Central memory CD8-positive, alpha-beta T cell (primary cell): ENCODE measurements around the gene RAP1B.
A peak's percentile ranks its signal among the peaks of the same experiment; 100 is the strongest.
"Not testable (repeated sequence)": the region's sequence is repeated elsewhere in the genome, so short reads cannot be mapped to it uniquely, and the experiment has no call there.

Experiments used
- ATAC-seq: fragments of 150-1000 bp; cut with Tn5 transposase; replicated peaks from 2 replicates; pipeline ENCODE4 v1.10.0; 2022; ENCODE audit warnings: mild to moderate bottlenecking, moderate FRiP score, moderate number of reproducible peaks; ENCODE audit not compliant: poor library complexity, severe bottlenecking; ENCODE audit errors: extremely low read depth
- DNase-seq, 2 donors: peaks; one replicate each; pipeline ENCODE4 v3.0.0; 2021; ENCODE audit warnings: low spot score in 2 of 2
- H3K27ac Mint-ChIP-seq: one replicate; pipeline ENCODE4 v1.8.0; 2022; ENCODE audit warnings: low read depth, mild to moderate bottlenecking, moderate library complexity, mixed read lengths
- H3K27me3 Mint-ChIP-seq: one replicate; pipeline ENCODE4 v1.8.0; 2022; ENCODE audit warnings: mixed read lengths
- H3K36me3 Mint-ChIP-seq: one replicate; pipeline ENCODE4 v1.8.0; 2022; ENCODE audit warnings: mild to moderate bottlenecking, moderate library complexity, mixed read lengths; ENCODE audit not compliant: insufficient read depth
- H3K4me1 Mint-ChIP-seq: one replicate; pipeline ENCODE4 v1.8.0; 2022; ENCODE audit warnings: mixed read lengths
- H3K4me3 Mint-ChIP-seq: one replicate; pipeline ENCODE4 v1.8.0; 2022; ENCODE audit warnings: mild to moderate bottlenecking, moderate library complexity, mixed read lengths
- H3K9me3 Mint-ChIP-seq: one replicate; pipeline ENCODE4 v1.8.0; 2022; ENCODE audit warnings: mixed read lengths

Gene RAP1B

DNA sequence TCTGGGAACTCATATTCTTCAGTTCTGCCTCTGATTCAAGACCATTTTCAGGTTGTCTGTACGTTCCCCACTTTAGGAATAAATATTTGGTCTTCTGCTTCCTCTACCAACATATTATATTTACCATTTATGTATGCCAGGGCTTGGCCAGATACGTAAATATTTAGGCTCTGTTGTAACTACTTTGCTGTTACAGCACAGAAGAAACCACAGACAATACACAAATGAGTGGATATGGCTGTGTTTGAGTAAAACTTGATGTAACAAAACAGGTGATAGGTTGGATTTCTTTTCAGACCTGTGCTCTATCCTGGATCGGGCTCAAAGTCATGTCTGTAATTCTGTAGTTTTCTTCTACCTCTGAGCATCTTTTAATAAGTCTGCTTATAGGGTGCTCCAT lies 37.5 kb downstream of the RAP1B start:
- H3K36me3 Mint-ChIP-seq: peaks cover 46% of the 10 kb centered on the region
- DNase-seq (no peak), ATAC-seq (peak; percentile 46)
- no peaks in the 10 kb centered on the region for H3K9me3 Mint-ChIP-seq
- peak overlapping the region; percentile 93 for H3K27ac Mint-ChIP-seq
- no peaks in the 10 kb centered on the region for H3K27me3 Mint-ChIP-seq
- peak overlapping the region; percentile 46 for H3K4me3 Mint-ChIP-seq
- peaks cover 49% of the 10 kb centered on the region for H3K4me1 Mint-ChIP-seq

DNA sequence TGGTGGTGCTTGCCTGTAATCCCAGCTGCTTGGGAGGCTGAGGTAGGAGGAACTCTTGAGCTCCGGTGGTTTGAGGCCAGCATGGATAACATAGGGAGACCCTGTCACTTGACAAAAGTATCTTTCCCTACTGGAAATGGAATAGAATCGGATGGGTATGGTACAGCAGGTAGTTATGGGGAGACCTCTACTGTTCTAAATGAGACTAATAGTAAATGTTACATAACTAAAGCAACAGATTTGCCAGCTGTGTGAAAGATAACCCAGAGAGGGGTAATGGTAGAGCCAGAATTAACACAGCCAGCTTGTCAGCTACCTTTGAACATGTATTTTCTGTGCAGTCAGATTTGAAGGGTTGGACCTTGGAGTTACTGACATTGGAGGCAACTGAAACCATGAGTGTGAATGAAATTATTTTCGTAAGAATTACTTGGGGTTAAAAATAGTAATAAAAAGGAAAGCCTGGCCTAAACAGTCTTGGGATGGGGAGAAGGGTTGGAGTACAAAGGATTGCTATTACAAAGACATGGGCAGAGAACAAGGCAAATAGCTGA lies 54.4 kb downstream of the RAP1B start:
- Mint-ChIP-seq H3K4me3 (no peak overlapping the region), H3K27me3 (no peaks in the 10 kb centered on the region), H3K27ac (peak overlapping the region; percentile 71), H3K4me1 (peaks cover 19% of the 10 kb centered on the region), H3K9me3 (no peaks in the 10 kb centered on the region), H3K36me3 (peaks cover 18% of the 10 kb centered on the region)
- no peak for ATAC-seq
- DNase-seq: no peak

DNA sequence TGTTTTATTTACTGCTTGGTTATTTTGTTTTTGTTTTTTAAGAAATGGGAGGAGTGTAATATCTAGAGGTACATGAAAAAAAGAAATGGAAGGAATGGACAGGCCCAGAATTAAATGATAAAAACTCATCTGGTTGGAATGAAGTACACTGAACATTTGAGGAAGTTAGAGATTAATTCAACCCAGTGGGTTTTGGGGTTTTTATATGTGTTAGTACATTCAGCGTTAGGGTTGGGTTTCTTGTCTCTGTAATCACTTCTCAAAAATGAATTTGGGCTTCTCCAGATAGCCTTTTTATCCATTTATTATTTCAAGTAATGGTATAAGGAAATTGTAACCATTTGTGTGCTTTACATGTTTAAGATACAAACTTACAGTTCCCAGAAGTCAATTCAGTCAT lies 56.6 kb downstream of the RAP1B start:
- Mint-ChIP-seq H3K27ac (peak overlapping the region; percentile 91), H3K4me3 (no peak overlapping the region), H3K4me1 (peaks cover 28% of the 10 kb centered on the region), H3K27me3 (no peaks in the 10 kb centered on the region), H3K36me3 (peaks cover 8% of the 10 kb centered on the region), H3K9me3 (no peaks in the 10 kb centered on the region)
- ATAC-seq (no peak), DNase-seq (no peak)

DNA sequence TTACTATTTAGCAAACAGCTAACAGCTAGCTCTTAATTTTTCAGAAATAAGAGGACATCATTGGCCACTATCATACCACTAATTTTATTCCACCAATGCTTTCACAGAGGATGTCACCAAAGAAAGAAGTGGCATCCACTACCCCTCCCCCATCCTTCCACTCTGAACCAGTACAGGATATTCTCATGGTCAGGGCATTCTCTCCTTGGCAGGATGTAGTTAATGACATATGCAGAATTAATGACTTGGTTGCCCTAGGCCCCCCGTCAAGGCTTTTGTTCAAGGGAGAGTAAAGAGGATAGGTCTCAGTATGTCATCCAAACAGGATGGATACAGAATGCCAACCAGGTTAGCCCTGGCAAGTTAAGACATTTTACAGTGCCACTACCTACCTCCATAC lies 57.2 kb downstream of the RAP1B start:
- ATAC-seq (no peak), DNase-seq (no peak)
- Mint-ChIP-seq H3K27me3 (no peaks in the 10 kb centered on the region), H3K4me1 (peaks cover 28% of the 10 kb centered on the region), H3K9me3 (no peaks in the 10 kb centered on the region), H3K36me3 (peaks cover 5% of the 10 kb centered on the region), H3K27ac (no peak overlapping the region), H3K4me3 (no peak overlapping the region)

DNA sequence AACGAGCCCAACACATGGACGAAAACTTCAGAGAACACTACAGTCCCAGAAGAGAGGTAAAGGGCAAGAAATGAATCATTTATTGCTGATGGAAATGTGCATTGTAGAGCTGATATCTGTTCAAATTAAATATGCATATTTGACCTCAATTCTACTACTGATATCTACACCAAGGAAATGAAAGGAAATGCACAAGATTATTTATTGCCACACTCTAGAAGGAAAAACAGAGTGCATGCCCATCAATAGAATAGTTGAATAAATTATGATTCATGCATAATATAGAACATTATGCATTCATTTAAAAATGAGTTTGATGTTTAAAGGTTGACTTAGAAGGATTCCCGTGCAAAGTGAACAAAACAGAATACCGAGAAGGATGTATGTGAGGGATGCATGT lies 60.5 kb downstream of the RAP1B start:
- Mint-ChIP-seq H3K4me1 (peaks cover 40% of the 10 kb centered on the region), H3K36me3 (peaks cover 2% of the 10 kb centered on the region), H3K9me3 (no peaks in the 10 kb centered on the region), H3K4me3 (no peak overlapping the region), H3K27ac (no peak overlapping the region), H3K27me3 (no peaks in the 10 kb centered on the region)
- DNase-seq: no peak
- ATAC-seq: no peak

DNA sequence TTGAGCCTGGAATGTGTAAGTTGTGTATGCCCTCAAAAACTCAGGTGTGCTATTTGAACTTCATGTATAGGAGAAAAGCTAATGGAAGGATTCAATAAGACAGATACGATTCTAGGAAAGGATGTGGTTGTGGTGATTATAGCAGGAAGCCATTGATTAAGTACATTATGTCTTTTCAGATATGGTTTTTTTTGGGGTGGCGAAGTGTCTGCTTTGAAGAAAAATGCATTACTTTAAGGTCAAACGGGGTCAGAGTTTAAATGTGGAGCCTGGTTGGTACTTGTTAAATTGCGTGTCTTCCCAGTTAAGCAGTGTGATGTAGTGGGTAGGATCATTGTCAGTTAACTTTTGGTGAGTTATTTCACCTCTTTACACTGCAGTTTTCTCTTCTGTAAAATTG lies 63.1 kb downstream of the RAP1B start:
- H3K27me3 Mint-ChIP-seq: no peaks in the 10 kb centered on the region
- no peaks in the 10 kb centered on the region for H3K9me3 Mint-ChIP-seq
- H3K4me1 Mint-ChIP-seq: peaks cover 30% of the 10 kb centered on the region
- H3K36me3 Mint-ChIP-seq: peaks cover 2% of the 10 kb centered on the region
- peak overlapping the region; percentile 61 for H3K27ac Mint-ChIP-seq
- no peak for DNase-seq
- peak overlapping the region; percentile 62 for H3K4me3 Mint-ChIP-seq
- peak; percentile 35 for ATAC-seq

DNA sequence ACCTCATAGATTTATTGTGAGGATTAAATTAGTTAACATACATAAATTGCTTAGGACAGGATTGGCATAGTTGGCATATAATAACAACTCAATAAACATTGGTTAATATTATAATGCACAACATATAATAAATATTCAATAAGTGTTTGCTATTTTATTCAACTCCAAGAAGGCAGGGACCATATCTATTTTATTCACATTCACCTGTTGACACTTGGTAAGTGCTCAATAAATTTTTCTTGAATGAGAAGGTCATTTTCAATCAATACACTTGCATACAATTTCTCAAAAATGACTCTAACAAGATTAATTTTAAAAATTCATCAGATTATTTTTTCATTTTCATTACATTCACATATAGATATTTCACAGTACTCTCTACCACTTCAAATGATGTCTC lies 63.7 kb downstream of the RAP1B start:
- Mint-ChIP-seq H3K27ac (peak overlapping the region; percentile 61), H3K4me3 (no peak overlapping the region), H3K4me1 (peaks cover 36% of the 10 kb centered on the region)

DNA sequence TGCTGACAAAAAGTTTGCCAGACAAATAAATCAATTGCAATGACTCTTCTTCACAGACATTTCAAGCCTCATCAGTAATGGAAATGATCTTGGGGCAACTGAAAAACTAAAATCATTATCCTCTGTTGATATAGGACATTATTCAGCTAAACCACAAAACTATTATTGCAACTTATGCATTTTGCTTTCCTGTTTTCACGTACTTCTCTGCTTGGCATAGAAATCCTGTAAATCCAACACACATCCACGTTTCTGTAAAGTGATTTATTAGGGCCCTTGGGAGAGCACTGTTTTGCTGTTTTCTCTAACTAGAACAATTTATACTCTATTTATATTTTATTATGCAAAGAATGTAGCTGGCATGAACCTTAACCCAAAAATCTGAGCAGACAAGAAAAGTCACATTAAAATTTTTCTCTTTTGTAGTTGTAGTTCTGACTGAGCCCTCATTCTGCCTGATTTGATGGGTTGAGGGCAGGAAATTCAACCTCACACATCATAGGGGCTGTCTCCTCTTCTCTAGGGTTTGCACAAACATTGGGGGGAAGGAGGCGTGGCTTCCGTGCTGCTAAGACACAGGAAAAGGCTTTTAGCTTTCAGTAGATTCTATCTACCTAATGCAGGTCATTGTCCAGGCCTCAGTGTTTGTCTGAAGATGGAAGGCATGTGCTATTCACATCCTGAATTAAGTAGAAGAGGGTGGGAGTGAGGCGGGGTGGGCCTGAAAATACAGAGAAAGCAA lies 64.6 kb downstream of the RAP1B start:
- ATAC-seq: peak; percentile 99
- Mint-ChIP-seq H3K4me1 (peaks cover 37% of the 10 kb centered on the region), H3K27me3 (no peaks in the 10 kb centered on the region), H3K9me3 (no peaks in the 10 kb centered on the region), H3K27ac (peak overlapping the region; percentile 61), H3K4me3 (peak overlapping the region; percentile 53), H3K36me3 (peaks cover 2% of the 10 kb centered on the region)
- peak; percentile 34 to 60 for DNase-seq

More for the DNA sequence above, 63.7 kb downstream of the RAP1B start:
- H3K27me3 Mint-ChIP-seq: no peaks in the 10 kb centered on the region
- DNase-seq (no peak), ATAC-seq (no peak)
- H3K36me3 Mint-ChIP-seq: peaks cover 2% of the 10 kb centered on the region
- no peaks in the 10 kb centered on the region for H3K9me3 Mint-ChIP-seq

GRCh38 chr12:68676854-68677253 lies 66.2 kb downstream of the RAP1B start:
- H3K4me1 Mint-ChIP-seq: peaks cover 29% of the 10 kb centered on the region
- H3K9me3 Mint-ChIP-seq: not testable (repeated sequence)
- peak overlapping the region; percentile 74 for H3K27ac Mint-ChIP-seq

DNA sequence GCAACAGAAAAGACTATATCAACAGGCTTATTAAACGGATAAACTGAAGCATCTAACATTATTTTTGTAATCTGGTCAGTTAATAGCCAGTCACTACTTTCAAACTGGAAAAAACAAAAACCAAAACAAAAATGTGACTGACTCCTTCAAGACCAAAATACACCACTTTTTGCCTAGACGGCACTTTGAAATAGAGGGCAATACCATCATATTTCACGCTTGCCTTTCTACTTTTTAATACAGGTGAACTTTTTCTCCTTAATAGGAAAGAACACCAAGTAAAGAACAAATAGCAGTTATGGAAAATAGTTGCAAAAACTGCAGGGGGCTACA lies 75.5 kb downstream of the RAP1B start:
- H3K27me3 Mint-ChIP-seq: no peaks in the 10 kb centered on the region
- H3K4me3 Mint-ChIP-seq: peak overlapping the region; percentile 96
- peaks cover 22% of the 10 kb centered on the region for H3K4me1 Mint-ChIP-seq
- no peak for ATAC-seq
- no peaks in the 10 kb centered on the region for H3K9me3 Mint-ChIP-seq
- H3K27ac Mint-ChIP-seq: peak overlapping the region; percentile 94
- no peak for DNase-seq
- peaks cover 26% of the 10 kb centered on the region for H3K36me3 Mint-ChIP-seq

More at GRCh38 chr12:68676854-68677253, 66.2 kb downstream of the RAP1B start:
- not testable (repeated sequence) for H3K36me3 Mint-ChIP-seq, DNase-seq, H3K27me3 Mint-ChIP-seq, ATAC-seq, H3K4me3 Mint-ChIP-seq

DNA sequence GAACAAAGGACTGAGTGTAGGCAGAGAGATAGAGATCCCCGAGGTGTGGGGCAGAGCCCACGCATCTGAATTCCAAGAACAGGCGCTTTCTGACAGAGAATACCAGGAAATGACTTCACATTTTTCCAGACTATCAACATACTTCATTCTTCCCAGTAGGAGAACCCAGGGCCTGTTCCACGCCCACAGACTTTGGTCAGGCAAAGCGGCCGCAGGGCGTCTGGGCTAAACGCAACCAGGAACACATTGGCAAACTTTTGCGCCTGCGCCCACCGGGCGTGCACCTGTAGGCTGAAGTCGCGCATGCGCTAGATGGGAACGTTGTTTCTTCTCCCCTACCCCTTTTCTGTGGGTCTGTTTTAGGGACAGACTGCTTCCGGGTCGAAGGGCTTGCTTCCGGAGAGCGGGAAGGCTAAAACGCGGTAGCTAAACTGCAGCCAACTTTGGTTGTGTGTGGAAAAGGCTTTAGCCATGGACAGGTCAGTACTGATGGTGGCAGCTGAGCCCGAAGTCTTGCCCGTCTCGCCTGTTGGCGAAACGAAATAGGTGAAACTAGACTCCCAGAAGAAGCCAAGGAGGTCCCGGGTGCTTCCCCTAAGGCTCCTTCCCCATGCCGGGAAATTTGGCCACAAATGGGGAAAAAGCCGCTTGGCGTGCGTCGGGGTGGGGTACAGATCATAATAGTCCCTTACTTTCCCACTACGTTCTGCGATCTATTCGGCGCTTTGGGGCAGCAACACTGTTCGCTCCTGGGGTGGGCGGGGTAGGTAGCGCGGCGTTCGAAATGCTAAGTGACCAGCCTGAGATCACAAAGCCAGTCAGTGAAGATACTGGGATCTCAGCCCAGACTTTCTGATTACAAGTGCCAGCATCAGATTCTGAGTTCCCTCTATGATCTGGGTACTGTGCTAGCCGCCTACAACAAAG lies 76.2 kb downstream of the RAP1B start, which contains the start of gene NUP107:
TSS of gene NUP107 (plus strand) at position 384 of the 927 bp plus-strand sequence. CDS start at position 472, 88 bp downstream.
- peak; percentile 95 for ATAC-seq
- H3K9me3 Mint-ChIP-seq: no peaks in the 10 kb centered on the region
- DNase-seq: peak; percentile 92 to 95
- peak within 1 kb of the TSS; percentile 94 for H3K27ac Mint-ChIP-seq
- peaks cover 31% of the 10 kb centered on the region for H3K36me3 Mint-ChIP-seq
- H3K4me3 Mint-ChIP-seq: peak within 1 kb of the TSS; percentile 96
- H3K27me3 Mint-ChIP-seq: no peaks in the 10 kb centered on the region
- H3K4me1 Mint-ChIP-seq: peaks cover 22% of the 10 kb centered on the region

- no peak overlapping the region for H3K4me3 Mint-ChIP-seq
- DNase-seq: no peak
- no peaks in the 10 kb centered on the region for H3K4me1 Mint-ChIP-seq
- H3K9me3 Mint-ChIP-seq: no peaks in the 10 kb centered on the region
- no peaks in the 10 kb centered on the region for H3K27me3 Mint-ChIP-seq
- peaks cover 70% of the 10 kb centered on the region for H3K36me3 Mint-ChIP-seq
- ATAC-seq: no peak
- H3K27ac Mint-ChIP-seq: no peak overlapping the region
Observed at GRCh38 chr12:68695454-68695853, 84.8 kb downstream of the RAP1B start.
